SK-N-MC (cell line): Measurements from ENCODE around the gene ASCL2.

Experiments
- DNase-seq: peaks from one replicate; pipeline ENCODE4 v3.0.0-alpha.2; 2011; ENCODE audit warnings: low read depth, low spot score
- H3K27ac ChIP-seq: fragments of 200-600 bp; sonication (generic); 2 replicates; pipeline ENCODE4 v1.5.1; 2016; ENCODE audit warnings: mixed run types
- H3K36me3 ChIP-seq: fragments of 200-600 bp; sonication (generic); 2 replicates; pipeline ENCODE4 v1.6.1; 2017; ENCODE audit warnings: antibody characterized with exemption, low read length, mixed read lengths; ENCODE audit not compliant: insufficient read depth
- H3K4me3 ChIP-seq: fragments of 200-600 bp; sonication (generic); 2 replicates; pipeline ENCODE4 v1.5.1; 2016
- H3K9ac ChIP-seq: fragments of 200-600 bp; sonication (generic); 2 replicates; pipeline ENCODE4 v1.8.0; 2017; ENCODE audit warnings: mixed run types, mixed read lengths; ENCODE audit not compliant: insufficient read length
- H3K9me3 ChIP-seq: fragments of 200-600 bp; sonication (generic); 2 replicates; pipeline ENCODE4 v1.6.1; 2017; ENCODE audit warnings: low read depth, mild to moderate bottlenecking, antibody characterized with exemption, low read length, moderate library complexity, mixed read lengths
- EZH2 ChIP-seq: fragments of 200-600 bp; sonication (generic); IDR thresholded peaks from one replicate; pipeline ENCODE4 v1.6.1; 2017; ENCODE audit warnings: antibody characterized with exemption
- FOXP2 ChIP-seq: optimal IDR thresholded peaks from 2 replicates; pipeline ENCODE3; 2011; ENCODE audit warnings: mild to moderate bottlenecking, moderate library complexity; ENCODE audit not compliant: insufficient read depth; ENCODE audit errors: extremely low read length, control extremely low read depth
- POLR2AphosphoS5 ChIP-seq: IDR thresholded peaks from 2 replicates; pipeline ENCODE4 v1.6.1; 2012; ENCODE audit warnings: mild to moderate bottlenecking, low read depth, low read length, borderline replicate concordance

The ASCL2 gene

GRCh38 chr11:2310073-2310785 is 39.8 kb upstream of the ASCL2 start:
- H3K36me3 ChIP-seq = no peaks in the 10 kb centered on the region
- H3K4me3 ChIP-seq = no peak overlapping the region
- no peaks in the 10 kb centered on the region for H3K9me3 ChIP-seq
- TF ChIP-seq POLR2AphosphoS5 (no peak), FOXP2 (no peak), EZH2 (no peak)
- no peak overlapping the region for H3K27ac ChIP-seq
- DNase-seq = no peak
- H3K9ac ChIP-seq = no peak overlapping the region

GRCh38 chr11:2309251-2310072 is 39.1 kb upstream of the ASCL2 start:
- Histone ChIP-seq H3K36me3 (no peaks in the 10 kb centered on the region), H3K9ac (no peak overlapping the region), H3K27ac (no peak overlapping the region), H3K4me3 (no peak overlapping the region), H3K9me3 (no peaks in the 10 kb centered on the region)
- TF ChIP-seq POLR2AphosphoS5 (no peak), FOXP2 (no peak), EZH2 (no peak)
- no peak for DNase-seq

GRCh38 chr11:2308713-2309112 is 38.3 kb upstream of the ASCL2 start:
- no peak overlapping the region for H3K9ac ChIP-seq
- no peak for DNase-seq
- no peaks in the 10 kb centered on the region for H3K36me3 ChIP-seq
- no peaks in the 10 kb centered on the region for H3K9me3 ChIP-seq
- no peak for TF ChIP-seq FOXP2
- no peak for TF ChIP-seq EZH2
- TF ChIP-seq POLR2AphosphoS5 = no peak
- no peak overlapping the region for H3K27ac ChIP-seq
- H3K4me3 ChIP-seq = no peak overlapping the region

- H3K4me3 ChIP-seq = no peak overlapping the region
- TF ChIP-seq POLR2AphosphoS5 (no peak), EZH2 (no peak), FOXP2 (no peak)
- no peaks in the 10 kb centered on the region for H3K9me3 ChIP-seq
- H3K27ac ChIP-seq = peak overlapping the region; percentile 71
- no peak overlapping the region for H3K9ac ChIP-seq
- H3K36me3 ChIP-seq = no peaks in the 10 kb centered on the region
- DNase-seq = no peak
Observed at GRCh38 chr11:2307501-2308331, 37.3 kb upstream of the ASCL2 start.

GRCh38 chr11:2306877-2307500 is 36.6 kb upstream of the ASCL2 start:
- Histone ChIP-seq H3K4me3 (no peak overlapping the region), H3K36me3 (no peaks in the 10 kb centered on the region), H3K9ac (no peak overlapping the region), H3K9me3 (no peaks in the 10 kb centered on the region), H3K27ac (peak overlapping the region; percentile 71)
- no peak for DNase-seq
- TF ChIP-seq EZH2 = no peak
- TF ChIP-seq FOXP2 = no peak
- no peak for TF ChIP-seq POLR2AphosphoS5

GRCh38 chr11:2306452-2306823 is 36.0 kb upstream of the ASCL2 start:
- H3K9me3 ChIP-seq = no peaks in the 10 kb centered on the region
- H3K4me3 ChIP-seq = peak overlapping the region; percentile 72
- DNase-seq = no peak
- peak overlapping the region; percentile 63 for H3K9ac ChIP-seq
- peak overlapping the region; percentile 95 for H3K27ac ChIP-seq
- H3K36me3 ChIP-seq = no peaks in the 10 kb centered on the region
- TF ChIP-seq EZH2 (no peak), POLR2AphosphoS5 (no peak), FOXP2 (no peak)

GRCh38 chr11:2305788-2306451 is 35.5 kb upstream of the ASCL2 start:
- H3K9ac ChIP-seq = peak overlapping the region; percentile 63
- no peaks in the 10 kb centered on the region for H3K36me3 ChIP-seq
- TF ChIP-seq EZH2 (no peak), FOXP2 (no peak), POLR2AphosphoS5 (no peak)
- H3K4me3 ChIP-seq = peak overlapping the region; percentile 72
- H3K27ac ChIP-seq = peak overlapping the region; percentile 95
- H3K9me3 ChIP-seq = no peaks in the 10 kb centered on the region
- DNase-seq = no peak
